ENCODE data around the gene ENOX1.

ENOX1 gene

DNA sequence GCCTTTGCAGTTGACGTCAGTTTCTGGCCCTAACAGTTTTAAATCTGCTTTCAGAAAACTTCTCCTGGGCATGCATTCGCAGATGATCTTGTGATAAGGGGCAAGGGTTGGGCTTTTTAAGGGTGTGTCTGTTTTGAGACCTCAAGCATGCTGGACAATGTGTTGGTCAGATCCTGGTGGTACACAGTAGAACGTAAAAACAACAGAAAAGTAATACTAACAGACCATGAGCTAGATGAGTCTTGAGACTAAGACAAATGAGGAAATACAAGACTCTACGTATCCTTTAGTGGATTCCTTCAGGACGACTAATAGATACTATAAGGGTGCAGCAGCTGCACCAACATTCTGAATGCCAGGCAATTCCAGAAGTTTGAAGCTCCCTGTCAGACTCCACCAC, 525.8 kb downstream of the ENOX1 start:
- no CpG with 5 or more reads among the region's 5 CpGs for WGBS (ENCODE audit: extremely low coverage, insufficient coverage, low lambda C conversion rate)

DNA sequence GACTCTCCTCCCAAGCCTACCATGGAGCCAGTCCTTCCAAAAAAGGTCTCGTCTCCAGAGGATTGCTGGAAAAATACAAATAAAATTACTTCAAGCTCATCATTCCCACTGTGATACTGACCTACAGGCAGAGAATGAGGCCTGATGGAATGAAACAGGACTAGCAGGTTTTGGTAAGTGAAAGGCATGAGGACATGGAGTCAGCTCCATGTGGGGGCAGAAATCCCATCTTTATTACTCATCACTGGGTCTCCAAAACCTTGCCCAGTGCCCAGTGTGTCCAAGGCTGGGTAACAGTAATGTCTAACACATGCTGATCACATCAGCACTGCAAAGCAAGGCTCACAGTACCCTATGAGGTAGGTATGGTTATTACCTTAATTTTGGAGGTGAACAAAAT, 528.0 kb downstream of the ENOX1 start:
- Histone ChIP-seq H3K23ac (ENCODE audit: low read length) (no peak overlapping the region), H2BK5ac (ENCODE audit: low read length) (no peak overlapping the region), H4K5ac (ENCODE audit: low read length) (no peak overlapping the region), H4K8ac (ENCODE audit: low read depth, low read length) (no peak overlapping the region), H3K4ac (ENCODE audit: low read depth, low read length) (no peak overlapping the region), H3K79me1 (ENCODE audit: low read length) (no peaks in the 10 kb centered on the region), H3K79me2 (ENCODE audit: control insufficient read depth, insufficient read depth, low read length) (no peaks in the 10 kb centered on the region), H3K56ac (ENCODE audit: low read length) (no peak overlapping the region), H3K18ac (ENCODE audit: low read length) (no peak overlapping the region), H3K27ac (ENCODE audit: low read depth, low read length) (no peak overlapping the region), H3K27me3 (ENCODE audit: insufficient read depth, low read length, poor library complexity) (no peaks in the 10 kb centered on the region), H3K4me2 (ENCODE audit: low read length) (no peak overlapping the region), H3K36me3 (ENCODE audit: control insufficient read depth, insufficient read depth, low read length) (no peaks in the 10 kb centered on the region), H2AK5ac (ENCODE audit: low read length) (no peak overlapping the region), H3K4me3 (ENCODE audit: low read length) (no peak overlapping the region), H2BK120ac (ENCODE audit: low read depth, low read length) (no peak overlapping the region), H3K9ac (ENCODE audit: low read length) (no peak overlapping the region), H3K4me1 (ENCODE audit: control insufficient read depth, low read depth, low read length) (peaks cover 5% of the 10 kb centered on the region), H2BK15ac (replicated peaks; ENCODE audit: low read depth) (no peak overlapping the region)
- no peak for DNase-seq
- WGBS (ENCODE audit: extremely low coverage, insufficient coverage, low lambda C conversion rate): no CpG with 5 or more reads among the region's 1 CpG

More for the DNA sequence above, 525.8 kb downstream of the ENOX1 start:
- Histone ChIP-seq H2BK5ac (ENCODE audit: low read length) (no peak overlapping the region), H4K8ac (ENCODE audit: low read depth, low read length) (no peak overlapping the region), H3K9ac (ENCODE audit: low read length) (no peak overlapping the region), H3K4me1 (ENCODE audit: control insufficient read depth, low read depth, low read length) (peaks cover 5% of the 10 kb centered on the region), H3K4ac (ENCODE audit: low read depth, low read length) (no peak overlapping the region), H3K79me1 (ENCODE audit: low read length) (no peaks in the 10 kb centered on the region), H3K56ac (ENCODE audit: low read length) (no peak overlapping the region), H3K18ac (ENCODE audit: low read length) (no peak overlapping the region), H3K27me3 (ENCODE audit: insufficient read depth, low read length, poor library complexity) (no peaks in the 10 kb centered on the region), H2AK5ac (ENCODE audit: low read length) (no peak overlapping the region), H3K27ac (ENCODE audit: low read depth, low read length) (no peak overlapping the region), H2BK15ac (replicated peaks; ENCODE audit: low read depth) (no peak overlapping the region), H3K79me2 (ENCODE audit: control insufficient read depth, insufficient read depth, low read length) (no peaks in the 10 kb centered on the region), H3K23ac (ENCODE audit: low read length) (no peak overlapping the region), H3K4me3 (ENCODE audit: low read length) (no peak overlapping the region), H3K36me3 (ENCODE audit: control insufficient read depth, insufficient read depth, low read length) (no peaks in the 10 kb centered on the region), H4K5ac (ENCODE audit: low read length) (no peak overlapping the region), H3K4me2 (ENCODE audit: low read length) (no peak overlapping the region), H2BK120ac (ENCODE audit: low read depth, low read length) (no peak overlapping the region)
- no peak for DNase-seq

DNA sequence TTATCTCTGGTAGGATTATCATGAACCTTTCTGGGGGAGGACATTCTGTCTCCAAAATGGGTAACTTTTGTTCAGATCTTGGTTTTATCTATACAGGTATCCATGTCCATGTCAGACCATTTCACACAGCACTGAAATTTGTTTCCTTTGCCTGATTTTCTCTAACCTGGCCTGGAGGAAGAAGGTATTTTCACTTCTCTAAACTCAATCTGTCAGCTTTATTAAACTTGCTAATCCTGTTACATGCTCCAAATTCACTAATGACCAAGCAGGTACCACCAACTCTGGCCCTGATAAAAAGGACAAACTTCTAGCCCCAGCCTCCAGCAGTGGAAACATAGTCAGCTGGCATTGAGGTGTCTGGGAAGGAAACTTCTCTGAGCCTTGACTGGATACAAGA, 529.0 kb downstream of the ENOX1 start:
- Histone ChIP-seq H3K79me1 (ENCODE audit: low read length) (no peaks in the 10 kb centered on the region), H3K4me1 (ENCODE audit: control insufficient read depth, low read depth, low read length) (peaks cover under 1% of the 10 kb centered on the region), H3K36me3 (ENCODE audit: control insufficient read depth, insufficient read depth, low read length) (no peaks in the 10 kb centered on the region), H2BK120ac (ENCODE audit: low read depth, low read length) (no peak overlapping the region), H3K27me3 (ENCODE audit: insufficient read depth, low read length, poor library complexity) (no peaks in the 10 kb centered on the region), H3K56ac (ENCODE audit: low read length) (no peak overlapping the region), H3K4me3 (ENCODE audit: low read length) (no peak overlapping the region), H3K9ac (ENCODE audit: low read length) (no peak overlapping the region), H2BK15ac (replicated peaks; ENCODE audit: low read depth) (no peak overlapping the region), H3K23ac (ENCODE audit: low read length) (no peak overlapping the region), H2BK5ac (ENCODE audit: low read length) (no peak overlapping the region), H3K4me2 (ENCODE audit: low read length) (no peak overlapping the region), H4K5ac (ENCODE audit: low read length) (no peak overlapping the region), H3K18ac (ENCODE audit: low read length) (no peak overlapping the region), H4K8ac (ENCODE audit: low read depth, low read length) (no peak overlapping the region), H3K79me2 (ENCODE audit: control insufficient read depth, insufficient read depth, low read length) (no peaks in the 10 kb centered on the region), H3K27ac (ENCODE audit: low read depth, low read length) (no peak overlapping the region), H2AK5ac (ENCODE audit: low read length) (no peak overlapping the region), H3K4ac (ENCODE audit: low read depth, low read length) (no peak overlapping the region)
- DNase-seq: no peak

DNA sequence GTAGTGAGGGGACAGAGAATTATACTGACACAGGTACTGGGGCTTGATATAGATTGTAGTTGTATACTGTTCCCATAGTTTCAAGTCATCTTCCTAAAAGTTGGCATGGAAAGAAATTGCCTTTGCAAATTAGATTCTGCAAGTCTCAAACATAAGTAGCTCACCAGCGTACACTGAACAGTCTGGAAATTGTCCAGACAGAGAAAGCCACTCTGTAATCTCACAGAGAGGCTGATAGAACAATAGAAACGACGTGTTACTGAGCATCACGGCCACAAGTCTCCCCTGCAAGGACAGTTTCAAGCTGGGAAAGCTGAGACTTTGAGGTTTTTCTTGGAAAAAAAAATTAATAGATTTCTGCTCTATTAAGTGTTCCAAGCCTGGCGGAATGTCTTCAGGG, 534.8 kb downstream of the ENOX1 start:
- WGBS (ENCODE audit: extremely low coverage, insufficient coverage, low lambda C conversion rate): no CpG with 5 or more reads among the region's 5 CpGs
- Histone ChIP-seq H2BK15ac (replicated peaks; ENCODE audit: low read depth) (no peak overlapping the region), H3K4ac (ENCODE audit: low read depth, low read length) (no peak overlapping the region)

DNA sequence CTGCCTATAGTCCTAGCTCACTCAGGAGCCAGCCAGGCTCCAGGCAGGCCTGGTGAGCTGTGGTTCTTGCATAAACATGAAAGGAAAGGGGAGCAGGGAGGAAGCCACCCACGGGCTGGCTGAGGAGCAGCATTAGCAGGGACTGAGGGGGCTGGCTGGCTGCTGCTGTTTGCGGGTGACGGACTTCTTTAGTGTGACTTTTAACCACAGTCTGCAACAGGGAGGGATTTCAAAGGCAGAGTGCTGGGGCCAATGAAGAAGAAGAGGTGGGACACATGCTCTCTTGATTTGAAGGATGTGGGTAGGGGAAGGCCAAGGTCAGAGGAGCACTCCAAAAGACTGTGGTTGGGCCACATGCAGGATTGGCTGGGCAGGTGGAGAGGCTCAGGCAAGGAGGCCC, 540.4 kb downstream of the ENOX1 start:
- Histone ChIP-seq H3K79me2 (ENCODE audit: control insufficient read depth, insufficient read depth, low read length) (no peaks in the 10 kb centered on the region), H4K8ac (ENCODE audit: low read depth, low read length) (no peak overlapping the region), H3K4me3 (ENCODE audit: low read length) (no peak overlapping the region), H2AK5ac (ENCODE audit: low read length) (no peak overlapping the region), H3K4me1 (ENCODE audit: control insufficient read depth, low read depth, low read length) (no peaks in the 10 kb centered on the region), H3K56ac (ENCODE audit: low read length) (no peak overlapping the region), H3K36me3 (ENCODE audit: control insufficient read depth, insufficient read depth, low read length) (no peaks in the 10 kb centered on the region), H3K27ac (ENCODE audit: low read depth, low read length) (no peak overlapping the region), H4K5ac (ENCODE audit: low read length) (no peak overlapping the region), H2BK15ac (replicated peaks; ENCODE audit: low read depth) (no peak overlapping the region), H3K9ac (ENCODE audit: low read length) (no peak overlapping the region), H2BK5ac (ENCODE audit: low read length) (no peak overlapping the region), H2BK120ac (ENCODE audit: low read depth, low read length) (no peak overlapping the region), H3K23ac (ENCODE audit: low read length) (no peak overlapping the region), H3K4ac (ENCODE audit: low read depth, low read length) (no peak overlapping the region), H3K27me3 (ENCODE audit: insufficient read depth, low read length, poor library complexity) (no peaks in the 10 kb centered on the region), H3K18ac (ENCODE audit: low read length) (no peak overlapping the region), H3K79me1 (ENCODE audit: low read length) (no peaks in the 10 kb centered on the region), H3K4me2 (ENCODE audit: low read length) (no peak overlapping the region)
- WGBS (ENCODE audit: extremely low coverage, insufficient coverage, low lambda C conversion rate): no CpG with 5 or more reads among the region's 3 CpGs
- DNase-seq: no peak

More for the DNA sequence above, 534.8 kb downstream of the ENOX1 start:
- Histone ChIP-seq H3K79me1 (ENCODE audit: low read length) (no peaks in the 10 kb centered on the region), H3K23ac (ENCODE audit: low read length) (no peak overlapping the region), H3K4me1 (ENCODE audit: control insufficient read depth, low read depth, low read length) (no peaks in the 10 kb centered on the region), H4K5ac (ENCODE audit: low read length) (no peak overlapping the region), H3K18ac (ENCODE audit: low read length) (no peak overlapping the region), H3K27me3 (ENCODE audit: insufficient read depth, low read length, poor library complexity) (no peaks in the 10 kb centered on the region), H3K4me3 (ENCODE audit: low read length) (no peak overlapping the region), H3K4me2 (ENCODE audit: low read length) (no peak overlapping the region), H4K8ac (ENCODE audit: low read depth, low read length) (no peak overlapping the region), H3K79me2 (ENCODE audit: control insufficient read depth, insufficient read depth, low read length) (no peaks in the 10 kb centered on the region), H2BK5ac (ENCODE audit: low read length) (no peak overlapping the region), H3K27ac (ENCODE audit: low read depth, low read length) (no peak overlapping the region), H3K9ac (ENCODE audit: low read length) (no peak overlapping the region), H2BK120ac (ENCODE audit: low read depth, low read length) (no peak overlapping the region), H3K36me3 (ENCODE audit: control insufficient read depth, insufficient read depth, low read length) (no peaks in the 10 kb centered on the region), H2AK5ac (ENCODE audit: low read length) (no peak overlapping the region), H3K56ac (ENCODE audit: low read length) (no peak overlapping the region)
- DNase-seq: no peak

DNA sequence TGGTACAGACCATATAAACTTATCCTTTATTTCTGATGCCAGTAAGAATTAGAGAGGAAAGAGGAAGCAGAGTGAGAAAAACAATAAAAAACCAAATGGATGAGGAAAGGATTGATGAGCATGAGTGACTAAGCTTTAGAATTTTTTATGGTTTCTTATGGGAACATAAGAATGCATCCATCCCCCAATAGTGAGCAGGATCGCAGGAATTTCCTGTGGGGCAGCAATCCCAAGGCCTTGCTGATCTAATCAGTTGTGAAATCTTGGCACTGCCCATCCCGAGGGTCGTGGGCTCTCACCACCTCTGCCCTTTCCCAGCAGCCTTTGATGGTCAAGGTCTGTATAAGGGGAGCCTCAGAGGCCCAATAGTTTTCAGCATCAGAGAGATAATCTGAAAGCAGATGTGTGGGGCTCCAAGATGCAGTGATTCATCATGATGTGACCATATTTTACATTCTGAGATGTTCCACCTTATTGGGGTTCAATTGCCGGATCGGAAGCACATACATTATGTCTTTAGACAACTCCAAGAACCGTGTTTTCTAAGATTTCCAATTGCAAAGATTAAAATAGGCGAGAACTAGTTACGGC, 541.3 kb downstream of the ENOX1 start:
- Histone ChIP-seq H3K36me3 (ENCODE audit: control insufficient read depth, insufficient read depth, low read length) (no peaks in the 10 kb centered on the region), H3K23ac (ENCODE audit: low read length) (no peak overlapping the region), H3K4ac (ENCODE audit: low read depth, low read length) (no peak overlapping the region), H2AK5ac (ENCODE audit: low read length) (no peak overlapping the region), H4K8ac (ENCODE audit: low read depth, low read length) (no peak overlapping the region), H3K9ac (ENCODE audit: low read length) (no peak overlapping the region), H2BK5ac (ENCODE audit: low read length) (no peak overlapping the region), H3K79me1 (ENCODE audit: low read length) (no peaks in the 10 kb centered on the region), H3K4me2 (ENCODE audit: low read length) (no peak overlapping the region), H3K27me3 (ENCODE audit: insufficient read depth, low read length, poor library complexity) (no peaks in the 10 kb centered on the region), H3K79me2 (ENCODE audit: control insufficient read depth, insufficient read depth, low read length) (no peaks in the 10 kb centered on the region), H2BK120ac (ENCODE audit: low read depth, low read length) (no peak overlapping the region), H3K27ac (ENCODE audit: low read depth, low read length) (no peak overlapping the region), H3K56ac (ENCODE audit: low read length) (no peak overlapping the region), H2BK15ac (replicated peaks; ENCODE audit: low read depth) (no peak overlapping the region), H4K5ac (ENCODE audit: low read length) (no peak overlapping the region), H3K18ac (ENCODE audit: low read length) (no peak overlapping the region), H3K4me1 (ENCODE audit: control insufficient read depth, low read depth, low read length) (no peaks in the 10 kb centered on the region), H3K4me3 (ENCODE audit: low read length) (no peak overlapping the region)
- WGBS (ENCODE audit: extremely low coverage, insufficient coverage, low lambda C conversion rate): no CpG with 5 or more reads among the region's 8 CpGs
- no peak for DNase-seq

Data from mesendoderm (in vitro differentiated cells).